Astrocyte of the cerebellum (primary cell): ENCODE results near the gene STRBP.
"Not testable (repeated sequence)": the region's sequence is repeated elsewhere in the genome, so short reads cannot be mapped to it uniquely, and the experiment has no call there.

Experiments used
- DNase-seq: peaks from one replicate; pipeline ENCODE4 v3.0.0-alpha.2; 2011; ENCODE audit warnings: low read depth
- H3K4me3 ChIP-seq: 2 replicates; pipeline ENCODE4 v1.5.1; 2011; ENCODE audit warnings: mild to moderate bottlenecking, low read depth, low read length, moderate library complexity
- in situ Hi-C: cut with HindIII; loops from 2 replicates; pipeline ENCODE4 v1.10.0; 2017; ENCODE audit warnings: low sequenced_read_pairs
- TF ChIP-seq, protein P1 (sequence below): IDR thresholded peaks from 2 replicates; pipeline ENCODE4 v1.5.1; 2012; ENCODE audit warnings: low read length, low read depth, moderate library complexity, mild to moderate bottlenecking; ENCODE audit errors: missing control alignments

Gene STRBP

DNA sequence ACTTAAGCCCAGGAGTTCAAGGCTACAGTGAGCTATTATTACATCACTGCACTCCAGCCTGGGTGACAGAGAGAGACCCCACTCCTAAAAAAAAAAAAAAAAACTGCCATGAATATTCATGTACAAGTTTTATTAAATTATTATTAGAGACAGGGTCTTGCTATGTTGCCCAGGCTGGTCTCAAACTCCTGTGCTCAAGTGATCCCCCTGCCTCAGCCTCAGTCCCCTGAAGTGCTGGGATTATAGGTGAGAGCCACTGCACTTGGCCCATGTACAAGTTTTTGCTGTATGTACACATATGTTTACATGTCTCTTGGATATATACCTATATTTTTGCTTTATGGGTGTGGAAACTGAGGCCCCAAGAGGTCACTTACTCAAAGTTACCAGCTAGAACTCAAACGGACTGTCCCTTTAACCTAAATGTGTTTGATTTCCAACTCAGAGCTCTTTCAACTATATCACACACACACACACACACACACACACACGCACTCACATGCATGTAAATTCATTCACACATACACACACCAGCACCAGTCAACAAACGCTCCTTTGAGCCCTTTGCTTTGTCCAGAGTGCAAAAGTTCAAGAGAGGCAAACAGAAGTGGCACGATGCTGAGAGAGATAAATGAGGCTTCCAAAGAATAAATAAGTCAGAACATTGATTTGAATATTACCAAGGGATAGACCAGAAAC lies 42.3 kb upstream of the STRBP start:
- in situ Hi-C loops, result no loop called here
- DNase-seq, result no peak
- TF ChIP-seq, protein P1, sequence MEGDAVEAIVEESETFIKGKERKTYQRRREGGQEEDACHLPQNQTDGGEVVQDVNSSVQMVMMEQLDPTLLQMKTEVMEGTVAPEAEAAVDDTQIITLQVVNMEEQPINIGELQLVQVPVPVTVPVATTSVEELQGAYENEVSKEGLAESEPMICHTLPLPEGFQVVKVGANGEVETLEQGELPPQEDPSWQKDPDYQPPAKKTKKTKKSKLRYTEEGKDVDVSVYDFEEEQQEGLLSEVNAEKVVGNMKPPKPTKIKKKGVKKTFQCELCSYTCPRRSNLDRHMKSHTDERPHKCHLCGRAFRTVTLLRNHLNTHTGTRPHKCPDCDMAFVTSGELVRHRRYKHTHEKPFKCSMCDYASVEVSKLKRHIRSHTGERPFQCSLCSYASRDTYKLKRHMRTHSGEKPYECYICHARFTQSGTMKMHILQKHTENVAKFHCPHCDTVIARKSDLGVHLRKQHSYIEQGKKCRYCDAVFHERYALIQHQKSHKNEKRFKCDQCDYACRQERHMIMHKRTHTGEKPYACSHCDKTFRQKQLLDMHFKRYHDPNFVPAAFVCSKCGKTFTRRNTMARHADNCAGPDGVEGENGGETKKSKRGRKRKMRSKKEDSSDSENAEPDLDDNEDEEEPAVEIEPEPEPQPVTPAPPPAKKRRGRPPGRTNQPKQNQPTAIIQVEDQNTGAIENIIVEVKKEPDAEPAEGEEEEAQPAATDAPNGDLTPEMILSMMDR, result no peak
- H3K4me3 ChIP-seq, result no peak overlapping the region

GRCh38 chr9:123309611-123310010 lies 41.2 kb upstream of the STRBP start:
- H3K4me3 ChIP-seq, result no peak overlapping the region
- TF ChIP-seq, protein P1, result no peak
- DNase-seq, result no peak
- in situ Hi-C loops, result loop anchor here (5.0 kb wide), 1 partner anchor 162 kb away; no protein-coding TSS in a partner anchor

GRCh38 chr9:123305879-123306278 lies 37.5 kb upstream of the STRBP start:
- no peak for DNase-seq
- TF ChIP-seq, protein P1, result no peak
- in situ Hi-C loops, result loop anchor here (5.0 kb wide), 1 partner anchor 159 kb away; no protein-coding TSS in a partner anchor
- no peak overlapping the region for H3K4me3 ChIP-seq

- TF ChIP-seq, protein P1, result no peak
- no peak overlapping the region for H3K4me3 ChIP-seq
- in situ Hi-C loops, result no loop called here
- no peak for DNase-seq
Measured at GRCh38 chr9:123304340-123304691, 35.9 kb upstream of the STRBP start.

DNA sequence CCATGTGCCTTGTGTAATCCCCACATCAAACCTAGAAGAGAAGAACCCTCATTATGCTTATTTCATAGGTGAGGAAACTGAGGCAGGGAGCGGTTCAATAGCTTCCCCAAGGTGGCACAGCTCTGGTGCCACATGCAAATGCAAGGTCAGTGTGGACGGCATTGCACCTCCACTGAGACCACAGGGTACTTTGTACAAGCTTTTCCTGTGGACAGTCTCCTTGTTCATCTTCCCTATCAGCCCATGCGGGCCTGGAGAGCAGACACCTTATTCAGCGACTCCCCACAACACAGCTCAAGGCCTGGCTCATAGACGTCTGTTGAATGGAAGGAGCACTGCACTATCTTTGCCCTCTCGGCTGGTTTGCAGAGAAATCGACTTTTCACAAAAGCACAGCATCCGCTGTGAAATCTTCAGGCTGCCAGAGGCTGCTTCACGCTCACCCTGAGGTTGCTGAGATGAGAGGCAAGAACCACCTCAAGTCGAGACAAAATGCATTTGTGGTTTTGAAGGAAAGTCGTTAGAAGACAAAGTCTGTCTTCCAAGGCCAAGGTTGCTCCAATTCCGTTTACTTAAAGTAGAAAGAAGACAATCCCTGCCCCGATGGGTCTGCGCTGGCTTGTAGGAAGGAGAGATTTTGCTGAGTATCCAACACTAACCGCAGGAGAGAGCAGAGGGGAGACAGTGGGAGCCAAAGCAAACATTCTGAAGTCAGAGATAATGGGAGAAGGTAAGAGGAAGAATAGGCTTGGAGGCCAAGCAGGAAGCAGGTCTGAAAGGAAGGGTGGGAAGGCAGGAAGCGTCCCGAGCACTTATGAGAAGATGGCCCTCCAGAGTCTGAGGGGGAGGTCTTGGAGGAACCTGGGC lies 34.2 kb upstream of the STRBP start:
- TF ChIP-seq, protein P1, result no peak
- no peak overlapping the region for H3K4me3 ChIP-seq
- in situ Hi-C loops, result no loop called here
- DNase-seq, result no peak

DNA sequence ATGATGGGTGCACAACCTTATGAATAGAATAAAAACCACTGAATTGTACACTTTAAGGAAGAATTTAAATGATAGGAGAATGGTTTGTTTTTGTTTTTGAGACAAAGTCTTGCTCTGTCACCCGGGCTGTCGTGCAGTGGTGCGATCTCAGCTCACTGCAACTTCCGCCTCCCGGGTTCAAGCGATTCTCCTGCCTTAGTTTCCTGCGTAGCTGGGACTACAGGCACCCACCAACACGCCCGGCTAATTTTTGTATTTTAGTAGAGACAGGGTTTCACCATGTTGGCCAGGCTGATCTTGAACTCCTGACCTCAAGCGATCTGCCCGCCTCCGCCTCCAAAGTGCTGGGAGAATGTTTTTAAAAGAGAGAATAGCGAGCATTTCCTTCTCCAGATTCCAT lies 33.5 kb upstream of the STRBP start:
- in situ Hi-C loops, H3K4me3 ChIP-seq, DNase-seq: not testable (repeated sequence)

GRCh38 chr9:123300554-123300953 lies 32.2 kb upstream of the STRBP start:
- DNase-seq, result no peak
- no peak overlapping the region for H3K4me3 ChIP-seq
- in situ Hi-C loops, result no loop called here
- TF ChIP-seq, protein P1, result no peak
